Endothelial cell of umbilical vein (primary cell): ENCODE measurements around the gene RRP36.

Experiments
- POLR2AphosphoS5 ChIP-seq: IDR thresholded peaks from 2 replicates; pipeline ENCODE4 v1.6.1; 2012; ENCODE audit warnings: low read depth, mild to moderate bottlenecking, control low read depth, low read length, moderate library complexity; ENCODE audit not compliant: insufficient read depth
- TF ChIP-seq, protein P1 (sequence below), 2 donors: IDR thresholded peaks; 1 replicate in 1 of 2; 2 replicates in 1 of 2; pipeline ENCODE4 v1.5.1; 2011; ENCODE audit warnings: low read length in 2 of 2, mild to moderate bottlenecking in 2 of 2, moderate library complexity in 2 of 2, control low read depth in 1 of 2, inconsistent platforms in 1 of 2, low read depth in 1 of 2; ENCODE audit not compliant: insufficient read depth in 1 of 2; ENCODE audit errors: extremely low read depth in 1 of 2

DNA sequence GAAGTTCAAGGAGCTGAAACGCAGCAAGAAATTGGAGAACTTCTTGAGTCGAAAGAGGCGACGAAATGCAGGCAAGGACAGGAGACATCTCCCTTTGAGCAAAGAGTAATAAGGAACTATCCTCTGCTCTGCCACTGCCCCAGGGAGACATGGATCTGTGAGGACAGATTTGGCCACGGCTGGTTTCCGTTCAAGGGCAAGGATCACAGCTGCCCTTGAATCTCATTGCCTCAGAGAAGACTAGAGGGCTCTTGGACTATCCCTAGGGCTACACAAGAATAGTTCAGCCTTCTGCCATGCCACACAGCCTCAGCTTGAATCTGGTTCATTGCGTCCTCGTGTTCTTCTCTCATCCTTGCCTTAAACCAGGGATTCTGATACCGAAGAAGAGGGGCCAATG lies 7.7 kb downstream of the RRP36 start:
- TF ChIP-seq, protein P1, sequence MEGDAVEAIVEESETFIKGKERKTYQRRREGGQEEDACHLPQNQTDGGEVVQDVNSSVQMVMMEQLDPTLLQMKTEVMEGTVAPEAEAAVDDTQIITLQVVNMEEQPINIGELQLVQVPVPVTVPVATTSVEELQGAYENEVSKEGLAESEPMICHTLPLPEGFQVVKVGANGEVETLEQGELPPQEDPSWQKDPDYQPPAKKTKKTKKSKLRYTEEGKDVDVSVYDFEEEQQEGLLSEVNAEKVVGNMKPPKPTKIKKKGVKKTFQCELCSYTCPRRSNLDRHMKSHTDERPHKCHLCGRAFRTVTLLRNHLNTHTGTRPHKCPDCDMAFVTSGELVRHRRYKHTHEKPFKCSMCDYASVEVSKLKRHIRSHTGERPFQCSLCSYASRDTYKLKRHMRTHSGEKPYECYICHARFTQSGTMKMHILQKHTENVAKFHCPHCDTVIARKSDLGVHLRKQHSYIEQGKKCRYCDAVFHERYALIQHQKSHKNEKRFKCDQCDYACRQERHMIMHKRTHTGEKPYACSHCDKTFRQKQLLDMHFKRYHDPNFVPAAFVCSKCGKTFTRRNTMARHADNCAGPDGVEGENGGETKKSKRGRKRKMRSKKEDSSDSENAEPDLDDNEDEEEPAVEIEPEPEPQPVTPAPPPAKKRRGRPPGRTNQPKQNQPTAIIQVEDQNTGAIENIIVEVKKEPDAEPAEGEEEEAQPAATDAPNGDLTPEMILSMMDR (IDR thresholded peaks at IDR 0.05; ENCODE audit: extremely low read depth in 1 of 2, insufficient read depth in 1 of 2, low read depth in 1 of 2, low read length in 2 of 2): no peak
- no peak for TF ChIP-seq POLR2AphosphoS5
